Neuronal stem cell (in vitro differentiated cells): Measurements from ENCODE around the gene CCDC192.

ENCODE experiments used
- DNase-seq: peaks from one replicate; pipeline ENCODE4 v3.0.0-alpha.2; 2013; ENCODE audit warnings: low spot score
- H2AFZ ChIP-seq: one replicate; pipeline ENCODE4 v1.6.1; 2013; ENCODE audit warnings: mild to moderate bottlenecking, low read length, inconsistent platforms
- H2AK5ac ChIP-seq: 2 replicates; pipeline ENCODE4 v1.6.1; 2013; ENCODE audit warnings: low read depth, mild to moderate bottlenecking, inconsistent platforms, low read length, moderate library complexity, mixed read lengths
- H2BK120ac ChIP-seq: 2 replicates; pipeline ENCODE4 v1.6.1; 2013; ENCODE audit warnings: low read depth, mild to moderate bottlenecking, inconsistent platforms, low read length, moderate library complexity, mixed read lengths
- H2BK12ac ChIP-seq: one replicate; pipeline ENCODE4 v1.6.1; 2013; ENCODE audit warnings: low read length, inconsistent platforms
- H2BK15ac ChIP-seq: 2 replicates; pipeline ENCODE4 v1.6.1; 2013; ENCODE audit warnings: mild to moderate bottlenecking, low read length, inconsistent platforms, mixed read lengths
- H2BK5ac ChIP-seq: one replicate; pipeline ENCODE4 v1.6.1; 2013; ENCODE audit warnings: inconsistent platforms, mild to moderate bottlenecking, low read length, moderate library complexity
- H3K14ac ChIP-seq: one replicate; pipeline ENCODE4 v1.6.1; 2013; ENCODE audit warnings: low read length, inconsistent platforms
- H3K18ac ChIP-seq: 2 replicates; pipeline ENCODE4 v1.6.1; 2013; ENCODE audit warnings: low read length, inconsistent platforms
- H3K23ac ChIP-seq: 2 replicates; pipeline ENCODE4 v1.6.1; 2013; ENCODE audit warnings: low read depth, mild to moderate bottlenecking, mixed read lengths, low read length, inconsistent platforms; ENCODE audit not compliant: poor library complexity
- H3K27ac ChIP-seq: replicated peaks from 3 replicates; pipeline ENCODE4 v1.5.1; 2013; ENCODE audit warnings: low read length, inconsistent platforms
- H3K27me3 ChIP-seq, 3 experiments: 2 replicates each; pipeline ENCODE4 v1.6.1; 2013; ENCODE audit warnings: low read length in 3 of 3, mild to moderate bottlenecking in 2 of 3, inconsistent platforms in 1 of 3, low read depth in 1 of 3, mixed read lengths in 1 of 3, moderate library complexity in 1 of 3; ENCODE audit not compliant: control insufficient read depth in 3 of 3, insufficient read depth in 3 of 3
- H3K36me3 ChIP-seq, 2 donors: replicated peaks in 1 of 2; 2 replicates each; pipeline ENCODE4 v1.6.1; 2013; ENCODE audit warnings: low read length in 2 of 2; ENCODE audit not compliant: control insufficient read depth in 2 of 2, insufficient read depth in 2 of 2
- H3K4ac ChIP-seq: 2 replicates; pipeline ENCODE4 v1.6.1; 2013; ENCODE audit warnings: inconsistent platforms, mild to moderate bottlenecking, low read length, moderate library complexity
- H3K4me1 ChIP-seq, 2 donors: 1 replicate in 1 of 2; 2 replicates in 1 of 2; pipeline ENCODE4 v1.6.1; 2013; ENCODE audit warnings: low read length in 2 of 2, low read depth in 1 of 2; ENCODE audit not compliant: control insufficient read depth in 2 of 2, insufficient read depth in 1 of 2
- H3K4me2 ChIP-seq: one replicate; pipeline ENCODE4 v1.6.1; 2013; ENCODE audit warnings: mild to moderate bottlenecking, low read length, inconsistent platforms; ENCODE audit not compliant: insufficient read depth, poor library complexity, severe bottlenecking
- H3K4me3 ChIP-seq, 2 donors: 2 replicates each; pipeline ENCODE4 v1.5.1; 2013; ENCODE audit warnings: low read length in 2 of 2, mild to moderate bottlenecking in 2 of 2, inconsistent platforms in 1 of 2, moderate library complexity in 1 of 2
- H3K79me1 ChIP-seq: one replicate; pipeline ENCODE4 v1.6.1; 2013; ENCODE audit warnings: low read depth, mild to moderate bottlenecking, inconsistent platforms, low read length, moderate library complexity
- H3K9ac ChIP-seq: one replicate; pipeline ENCODE4 v1.6.1; 2013; ENCODE audit warnings: mild to moderate bottlenecking, low read depth, low read length, inconsistent platforms; ENCODE audit not compliant: poor library complexity
- H3K9me3 ChIP-seq, 2 donors: replicated peaks in 1 of 2; 2 replicates each; pipeline versions ENCODE3 to v1.6.1; 2013; ENCODE audit warnings: low read length in 2 of 2, mild to moderate bottlenecking in 2 of 2, inconsistent platforms in 1 of 2, low read depth in 1 of 2, mixed read lengths in 1 of 2, moderate library complexity in 1 of 2; ENCODE audit not compliant: control insufficient read depth in 2 of 2, insufficient read depth in 1 of 2
- H4K8ac ChIP-seq: one replicate; pipeline ENCODE4 v1.6.1; 2013; ENCODE audit warnings: low read depth, mild to moderate bottlenecking, inconsistent platforms, low read length, moderate library complexity
- H4K91ac ChIP-seq: one replicate; pipeline ENCODE4 v1.6.1; 2013; ENCODE audit warnings: low read length, low read depth, mild to moderate bottlenecking, inconsistent platforms; ENCODE audit not compliant: poor library complexity
- WGBS, 2 donors: extraction: QIAGEN DNeasy Blood & Tissue Kit; methylation state at CpG; one replicate each; pipeline ENCODE4 v1.1.7; 2013; ENCODE audit warnings: missing lambda C conversion rate in 2 of 2, mixed read lengths in 1 of 2; ENCODE audit not compliant: insufficient read length in 2 of 2, insufficient replicate concordance in 1 of 2; ENCODE audit errors: extremely low coverage in 2 of 2; 5-methylcytosine and 5-hydroxymethylcytosine counted together

Gene CCDC192

DNA sequence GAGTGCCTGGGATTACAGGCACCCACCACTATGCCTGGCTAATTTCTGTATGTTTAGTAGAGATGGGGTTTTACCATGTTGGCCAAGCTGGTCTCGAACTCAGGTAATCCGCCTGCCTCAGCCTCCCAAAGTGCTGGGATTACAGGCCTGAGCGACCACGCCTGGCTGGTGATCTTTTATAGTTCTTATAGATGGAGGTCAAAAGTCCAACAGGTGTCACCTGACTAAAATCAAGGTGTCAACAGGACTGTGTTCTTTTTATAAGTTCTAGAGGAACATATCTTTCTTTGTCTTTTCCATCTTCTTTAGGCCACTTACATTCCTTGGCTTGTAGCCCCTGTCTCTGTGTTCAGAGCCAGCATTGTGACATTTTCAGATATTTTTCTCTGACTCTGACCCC is 224.9 kb downstream of the CCDC192 start:
- Histone ChIP-seq H3K14ac (no peak overlapping the region), H3K4ac (no peak overlapping the region), H2BK15ac (no peak overlapping the region), H3K4me3 (no peak overlapping the region), H3K4me1 (peaks cover 0 to 3% of the 10 kb centered on the region in 2 donors), H3K79me1 (no peaks in the 10 kb centered on the region), H2AK5ac (no peak overlapping the region), H2BK5ac (no peak overlapping the region), H3K9me3 (peaks cover 0 to 3% of the 10 kb centered on the region in 2 donors), H4K8ac (no peak overlapping the region), H3K36me3 (no peaks in the 10 kb centered on the region), H3K27me3 (no peaks in the 10 kb centered on the region), H2BK120ac (no peak overlapping the region), H2AFZ (no peak overlapping the region), H3K23ac (no peak overlapping the region), H3K27ac (no peak overlapping the region), H3K18ac (no peak overlapping the region), H3K4me2 (no peak overlapping the region), H3K9ac (no peak overlapping the region), H4K91ac (no peak overlapping the region), H2BK12ac (no peak overlapping the region)
- no peak for DNase-seq
- WGBS, 2 donors = no CpG with 5 or more reads among the region's 4 CpGs

DNA sequence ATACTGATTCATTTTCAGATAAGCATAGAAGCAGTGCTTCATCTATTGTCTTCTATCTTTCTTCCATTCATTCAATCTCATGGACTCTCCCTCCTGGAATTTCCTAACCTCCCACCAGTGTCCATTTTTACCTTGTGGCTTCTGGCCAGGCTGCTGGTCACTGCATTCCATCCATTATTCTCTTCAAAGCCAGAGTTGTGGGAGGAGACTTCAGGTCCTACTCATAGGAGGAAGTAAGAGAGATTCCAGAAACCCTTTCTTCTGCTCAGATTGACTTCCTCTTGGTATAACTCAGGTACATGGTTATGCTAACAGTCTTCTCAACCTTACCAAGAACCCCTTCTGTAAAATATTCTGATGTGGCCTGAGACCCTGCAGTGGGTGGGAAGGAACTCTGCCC is 227.1 kb downstream of the CCDC192 start:
- Histone ChIP-seq H2BK120ac (no peak overlapping the region), H3K27me3 (no peaks in the 10 kb centered on the region), H3K23ac (no peak overlapping the region), H3K18ac (no peak overlapping the region), H3K36me3 (no peaks in the 10 kb centered on the region), H4K8ac (no peak overlapping the region), H4K91ac (no peak overlapping the region), H3K9ac (no peak overlapping the region), H2BK5ac (no peak overlapping the region), H3K9me3 (peaks cover 0 to 3% of the 10 kb centered on the region in 2 donors), H3K14ac (no peak overlapping the region), H3K4me1 (peaks cover 2 to 3% of the 10 kb centered on the region in 2 donors), H3K4me2 (no peak overlapping the region), H2AFZ (no peak overlapping the region), H3K4ac (no peak overlapping the region), H3K4me3 (no peak overlapping the region), H2BK15ac (no peak overlapping the region), H3K27ac (no peak overlapping the region), H2BK12ac (no peak overlapping the region), H2AK5ac (no peak overlapping the region), H3K79me1 (no peaks in the 10 kb centered on the region)
- DNase-seq = no peak

DNA sequence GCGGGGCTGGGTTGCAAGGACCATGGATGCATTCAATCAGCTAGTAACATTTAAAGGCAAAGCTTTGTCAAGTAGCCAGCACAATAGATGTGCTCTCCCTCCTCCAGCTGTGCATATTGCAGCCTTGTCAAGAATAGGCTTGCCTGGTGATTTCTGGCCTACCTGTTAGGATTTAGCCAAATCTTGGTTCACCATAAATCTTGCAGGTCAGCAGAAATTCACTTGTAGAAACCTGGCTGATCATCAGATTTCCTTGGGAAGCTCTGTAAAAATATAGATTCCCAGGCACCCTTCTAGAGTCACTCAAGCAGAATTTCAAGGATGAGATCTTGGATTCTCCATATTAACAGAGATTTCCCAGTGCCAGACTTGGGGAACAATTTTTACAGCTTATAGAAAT is 228.2 kb downstream of the CCDC192 start:
- no peak for DNase-seq
- H2AFZ ChIP-seq = no peak overlapping the region
- no peak overlapping the region for H2BK12ac ChIP-seq
- WGBS, 2 donors = no CpG with 5 or more reads among the region's 1 CpG
- H3K14ac ChIP-seq = no peak overlapping the region
- no peak overlapping the region for H3K23ac ChIP-seq
- H3K27ac ChIP-seq = no peak overlapping the region
- H2BK120ac ChIP-seq = no peak overlapping the region
- no peaks in the 10 kb centered on the region for H3K36me3 ChIP-seq
- H3K4ac ChIP-seq = no peak overlapping the region
- H3K9me3 ChIP-seq = peaks cover 0 to 3% of the 10 kb centered on the region in 2 donors
- no peak overlapping the region for H2BK5ac ChIP-seq
- no peak overlapping the region for H3K9ac ChIP-seq
- H3K4me1 ChIP-seq = peaks cover 2 to 3% of the 10 kb centered on the region in 2 donors
- H3K27me3 ChIP-seq = no peaks in the 10 kb centered on the region
- H2AK5ac ChIP-seq = no peak overlapping the region
- H3K18ac ChIP-seq = no peak overlapping the region
- H2BK15ac ChIP-seq = no peak overlapping the region
- no peak overlapping the region for H3K4me3 ChIP-seq
- no peak overlapping the region for H3K4me2 ChIP-seq
- no peak overlapping the region for H4K8ac ChIP-seq
- H4K91ac ChIP-seq = no peak overlapping the region
- no peaks in the 10 kb centered on the region for H3K79me1 ChIP-seq

DNA sequence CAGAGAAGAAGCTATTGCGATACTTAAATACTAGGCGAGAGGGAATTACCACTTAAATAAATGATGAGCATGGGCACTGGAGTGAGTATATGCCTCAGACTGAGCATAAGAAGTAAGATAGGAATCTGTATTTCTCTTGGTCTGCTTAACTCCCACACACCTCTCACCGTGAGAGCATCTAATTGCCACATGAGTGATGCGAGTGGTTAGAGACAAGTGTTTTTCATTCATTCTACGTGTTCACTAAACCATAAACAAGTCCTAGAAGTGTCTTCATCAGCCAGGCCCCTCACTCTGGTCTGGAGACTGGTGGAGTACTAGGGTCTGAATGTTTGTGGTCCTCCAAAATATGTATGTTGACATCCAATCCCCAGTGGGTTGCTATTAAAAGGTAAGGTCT is 230.2 kb downstream of the CCDC192 start:
- H3K36me3 ChIP-seq = no peaks in the 10 kb centered on the region
- no peak overlapping the region for H3K4me2 ChIP-seq
- no peak overlapping the region for H2BK120ac ChIP-seq
- no peak overlapping the region for H2BK15ac ChIP-seq
- no peak overlapping the region for H3K4ac ChIP-seq
- no peak overlapping the region for H2BK12ac ChIP-seq
- H2AK5ac ChIP-seq = no peak overlapping the region
- no peak overlapping the region for H3K14ac ChIP-seq
- no peaks in the 10 kb centered on the region for H3K9me3 ChIP-seq
- H3K23ac ChIP-seq = no peak overlapping the region
- no peak overlapping the region for H4K91ac ChIP-seq
- no peak overlapping the region for H3K18ac ChIP-seq
- H3K79me1 ChIP-seq = no peaks in the 10 kb centered on the region
- H2AFZ ChIP-seq = no peak overlapping the region
- peaks cover 2 to 3% of the 10 kb centered on the region in 2 donors for H3K4me1 ChIP-seq
- H3K27me3 ChIP-seq = no peaks in the 10 kb centered on the region
- H3K4me3 ChIP-seq = no peak overlapping the region
- DNase-seq = no peak
- H2BK5ac ChIP-seq = no peak overlapping the region
- no CpG with 5 or more reads among the region's 5 CpGs for WGBS, 2 donors
- no peak overlapping the region for H3K27ac ChIP-seq
- H4K8ac ChIP-seq = no peak overlapping the region
- H3K9ac ChIP-seq = no peak overlapping the region
